Erythroblast (primary cell): Measurements from ENCODE around the gene HHIP.

ENCODE experiments used
- GATA1 ChIP-seq: IDR thresholded peaks from 2 replicates; pipeline ENCODE4 v1.6.1; 2011; ENCODE audit warnings: low read depth, mild to moderate bottlenecking, control low read depth, low read length, moderate library complexity
- POLR2A ChIP-seq: IDR thresholded peaks from 2 replicates; pipeline ENCODE4 v1.6.1; 2011; ENCODE audit warnings: mild to moderate bottlenecking, low read length

GRCh38 chr4:144701683-144702233, 55.8 kb downstream of the HHIP start:
- TF ChIP-seq POLR2A, result no peak
- TF ChIP-seq GATA1, result no peak
